IPS-15b (cell line): Measurements from ENCODE around the gene ATP5MG.

Experiments
- H3K27me3 ChIP-seq: one replicate; pipeline ENCODE4 v1.6.1; 2013; ENCODE audit warnings: low read length; ENCODE audit not compliant: control insufficient read depth, insufficient read depth
- H3K36me3 ChIP-seq: one replicate; pipeline ENCODE4 v1.6.1; 2013; ENCODE audit warnings: low read length; ENCODE audit not compliant: control insufficient read depth, insufficient read depth
- H3K4me1 ChIP-seq: one replicate; pipeline ENCODE4 v1.6.1; 2013; ENCODE audit warnings: mild to moderate bottlenecking, low read length; ENCODE audit not compliant: control insufficient read depth, insufficient read depth
- H3K4me3 ChIP-seq: one replicate; pipeline ENCODE4 v1.5.1; 2013; ENCODE audit warnings: low read depth, low read length
- H3K9ac ChIP-seq: one replicate; pipeline ENCODE4 v1.6.1; 2013; ENCODE audit warnings: low read depth, mild to moderate bottlenecking, low read length
- H3K9me3 ChIP-seq: one replicate; pipeline ENCODE4 v1.6.1; 2013; ENCODE audit warnings: mild to moderate bottlenecking, low read length; ENCODE audit not compliant: control insufficient read depth, insufficient read depth

ATP5MG gene

DNA sequence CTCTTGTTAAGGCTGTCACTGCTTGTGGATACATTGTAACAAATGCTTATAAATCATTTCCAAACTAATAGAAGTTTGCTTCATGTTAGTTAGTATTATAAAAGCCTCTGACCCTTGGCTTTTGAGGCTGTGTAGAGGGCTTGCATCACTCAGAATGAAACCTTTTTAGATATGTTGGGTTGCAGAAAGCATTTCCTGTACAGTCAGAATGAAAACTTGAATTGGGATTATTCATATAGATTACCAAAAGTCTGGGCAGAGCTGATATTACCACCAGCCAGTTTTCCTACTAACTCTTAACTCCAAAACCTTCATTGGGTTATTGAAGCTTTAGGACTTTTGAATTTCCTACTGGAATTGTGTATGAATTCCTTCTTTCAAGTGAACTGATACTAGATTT is 46.9 kb downstream of the ATP5MG start:
- no peak overlapping the region for H3K9ac ChIP-seq
- H3K9me3 ChIP-seq = no peaks in the 10 kb centered on the region
- H3K4me1 ChIP-seq = no peaks in the 10 kb centered on the region
- no peaks in the 10 kb centered on the region for H3K27me3 ChIP-seq
- no peaks in the 10 kb centered on the region for H3K36me3 ChIP-seq
- H3K4me3 ChIP-seq = no peak overlapping the region

DNA sequence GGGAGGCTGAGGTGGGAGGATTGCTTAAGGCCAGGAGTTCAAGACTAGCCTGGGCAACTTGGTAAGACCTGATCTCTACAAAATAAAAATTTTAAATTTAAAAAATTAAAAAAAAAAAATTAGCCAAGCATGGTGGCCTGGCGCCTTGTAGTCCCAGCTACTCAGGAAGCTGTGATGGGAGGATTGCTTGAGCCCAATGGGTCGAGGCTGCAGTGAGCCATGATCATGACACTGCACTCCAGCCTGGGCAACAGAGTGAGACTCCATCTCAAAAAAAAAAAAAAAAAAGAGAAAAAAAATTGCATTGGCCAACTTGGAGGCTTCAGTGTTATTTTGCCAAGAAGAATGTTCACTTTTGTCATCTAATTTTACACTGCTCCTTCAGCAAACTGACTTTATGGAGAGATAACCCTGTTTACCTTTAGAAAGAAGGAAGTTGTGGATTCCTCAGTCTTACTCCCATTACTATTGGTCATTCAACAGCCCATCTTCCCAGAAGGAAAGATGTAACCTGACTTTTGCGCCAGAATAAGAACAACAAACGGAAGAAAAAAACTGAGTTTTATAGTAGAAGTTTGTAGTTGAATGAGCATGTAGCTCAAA is 48.0 kb downstream of the ATP5MG start:
- Histone ChIP-seq H3K9ac (no peak overlapping the region), H3K27me3 (no peaks in the 10 kb centered on the region), H3K9me3 (no peaks in the 10 kb centered on the region), H3K36me3 (no peaks in the 10 kb centered on the region), H3K4me3 (no peak overlapping the region), H3K4me1 (no peaks in the 10 kb centered on the region)

DNA sequence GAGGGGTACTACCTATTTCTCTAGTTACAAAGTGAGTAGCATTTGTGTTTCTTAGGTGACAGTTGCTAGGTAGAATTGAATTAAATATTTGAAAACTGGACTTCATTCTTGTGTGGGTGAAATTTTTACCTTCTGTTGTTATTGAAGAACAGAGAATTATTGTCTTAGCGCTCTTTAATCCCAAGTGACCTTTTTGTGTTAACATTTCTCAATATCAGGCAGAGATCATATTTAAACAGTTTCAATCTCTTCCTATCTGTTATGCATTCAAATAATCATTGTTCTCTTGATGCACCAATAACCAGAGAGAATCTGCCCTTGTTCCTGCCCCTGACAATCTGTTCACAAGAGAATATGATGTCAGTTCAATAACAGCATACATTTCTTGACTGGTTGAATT is 49.0 kb downstream of the ATP5MG start:
- H3K27me3 ChIP-seq = no peaks in the 10 kb centered on the region
- no peak overlapping the region for H3K4me3 ChIP-seq
- no peaks in the 10 kb centered on the region for H3K36me3 ChIP-seq
- H3K9ac ChIP-seq = no peak overlapping the region
- H3K4me1 ChIP-seq = no peaks in the 10 kb centered on the region
- H3K9me3 ChIP-seq = no peaks in the 10 kb centered on the region
